H1 (cell line): ENCODE measurements around the gene DUSP1. TPM values are rescaled to one million over a fixed set of nuclear protein-coding genes. Genes with fewer than 3 reads are reported as not detected.

Experiments
- CTCF ChIA-PET: fragments of 300-600 bp; sonication (Branson Sonifier 250); formaldehyde crosslinking; loops from one replicate; lab custom pipeline; 2021; ENCODE audit not compliant: partially characterized antibody; lab: Charles Lee
- POLR2A ChIA-PET: fragments of 300-600 bp; sonication (Branson Sonifier 250); formaldehyde crosslinking; loops from one replicate; lab custom pipeline; 2021; ENCODE audit warnings: inconsistent platforms; ENCODE audit not compliant: partially characterized antibody; lab: Charles Lee
- DNase-seq, 2 experiments: peaks; one replicate each; pipeline versions ENCODE4 v3.0.0 to v3.0.0-alpha.2; 2010 to 2022; ENCODE audit warnings: low spot score in 2 of 2, low read depth in 1 of 2, mixed read lengths in 1 of 2
- FAIRE-seq: peaks from 2 replicates; lab custom pipeline; 2011; peaks lifted over from hg19 to GRCh38; lab: Jason Lieb, UNC
- H2AFZ ChIP-seq: 2 replicates; pipeline ENCODE4 v1.8.1; 2012; ENCODE audit warnings: low read length, inconsistent platforms
- H2AK5ac ChIP-seq: 2 replicates; pipeline ENCODE4 v1.6.1; 2013; ENCODE audit warnings: low read depth, low read length
- H2BK120ac ChIP-seq: replicated peaks from 2 replicates; pipeline ENCODE3; 2013; ENCODE audit warnings: low read depth, low read length, inconsistent platforms
- H2BK12ac ChIP-seq: 2 replicates; pipeline ENCODE4 v1.6.1; 2013; ENCODE audit warnings: low read depth, low read length
- H2BK15ac ChIP-seq: 2 replicates; pipeline ENCODE4 v1.6.1; 2013; ENCODE audit warnings: low read length
- H2BK20ac ChIP-seq: 2 replicates; pipeline ENCODE4 v1.6.1; 2013; ENCODE audit warnings: low read length
- H2BK5ac ChIP-seq: 2 replicates; pipeline ENCODE4 v1.6.1; 2013; ENCODE audit warnings: low read depth, low read length
- H3K14ac ChIP-seq: 2 replicates; pipeline ENCODE4 v1.6.1; 2013; ENCODE audit warnings: inconsistent platforms; ENCODE audit not compliant: insufficient read length
- H3K18ac ChIP-seq: 2 replicates; pipeline ENCODE4 v1.6.1; 2013; ENCODE audit warnings: low read length; ENCODE audit errors: extremely low read depth
- H3K23ac ChIP-seq: 2 replicates; pipeline ENCODE4 v1.6.1; 2013; ENCODE audit warnings: inconsistent platforms; ENCODE audit not compliant: insufficient read length
- H3K23me2 ChIP-seq: 2 replicates; pipeline ENCODE4 v1.6.1; 2013; ENCODE audit warnings: low read depth, low read length
- H3K27ac ChIP-seq: 2 replicates; pipeline ENCODE4 v1.6.1; 2011; ENCODE audit warnings: low read depth, low read length, inconsistent platforms
- H3K27me3 ChIP-seq, 4 experiments: replicated peaks in 1 of 4; 1 replicate in 1 of 4; 2 replicates in 3 of 4; pipeline versions ENCODE4 v1.6.1 to v1.8.1; 2011 to 2013; ENCODE audit warnings: low read length in 3 of 4, mild to moderate bottlenecking in 3 of 4, inconsistent platforms in 2 of 4, mixed read lengths in 2 of 4, moderate library complexity in 1 of 4; ENCODE audit not compliant: control insufficient read depth in 3 of 4, insufficient read depth in 3 of 4; ENCODE audit errors: extremely low read depth in 1 of 4
- H3K36me3 ChIP-seq, 4 experiments: 2 replicates each; pipeline versions ENCODE4 v1.6.1 to v1.8.1; 2011 to 2013; ENCODE audit warnings: mild to moderate bottlenecking in 4 of 4, low read length in 3 of 4, moderate library complexity in 2 of 4, control low read depth in 1 of 4, inconsistent platforms in 1 of 4; ENCODE audit not compliant: insufficient read depth in 4 of 4, control insufficient read depth in 2 of 4
- H3K4ac ChIP-seq: replicated peaks from 2 replicates; pipeline ENCODE3; 2013; ENCODE audit warnings: low read length, low read depth, mixed read lengths, inconsistent platforms; ENCODE audit not compliant: insufficient read length
- H3K4me1 ChIP-seq, 4 experiments: replicated peaks in 1 of 4; 1 replicate in 1 of 4; 2 replicates in 3 of 4; pipeline versions ENCODE4 v1.6.1 to v1.8.1; 2011 to 2013; ENCODE audit warnings: low read length in 3 of 4, inconsistent platforms in 2 of 4, mixed read lengths in 1 of 4; ENCODE audit not compliant: insufficient read depth in 4 of 4, control insufficient read depth in 3 of 4
- H3K4me2 ChIP-seq, 2 experiments: 2 replicates each; pipeline versions ENCODE4 v1.6.1 to v1.8.1; 2011 to 2013; ENCODE audit warnings: low read depth in 2 of 2, low read length in 2 of 2, control low read depth in 1 of 2, inconsistent platforms in 1 of 2, mild to moderate bottlenecking in 1 of 2; ENCODE audit not compliant: insufficient read depth in 1 of 2
- H3K4me3 ChIP-seq, 4 experiments: fragments of 200-600, 300-600 bp in 1 of 4; sonication (generic), shearing (Covaris generic), sonication (Bioruptor Twin) in 1 of 4; 2 replicates each; pipeline versions ENCODE4 v1.5.1 to v1.8.1; 2011 to 2016; ENCODE audit warnings: low read length in 4 of 4, low read depth in 3 of 4, control low read depth in 2 of 4, inconsistent platforms in 2 of 4, mild to moderate bottlenecking in 2 of 4, mixed read lengths in 1 of 4, moderate library complexity in 1 of 4; ENCODE audit not compliant: insufficient read depth in 2 of 4; ENCODE audit errors: extremely low read depth in 1 of 4
- H3K56ac ChIP-seq: replicated peaks from 2 replicates; pipeline ENCODE3; 2013; ENCODE audit warnings: low read depth, mild to moderate bottlenecking, mixed read lengths, low read length, inconsistent platforms; ENCODE audit not compliant: insufficient read length
- H3K79me1 ChIP-seq: 2 replicates; pipeline ENCODE4 v1.6.1; 2013; ENCODE audit warnings: low read depth, low read length, control low read depth
- H3K79me2 ChIP-seq, 2 experiments: 2 replicates each; pipeline versions ENCODE4 v1.6.1 to v1.8.1; 2012 to 2013; ENCODE audit warnings: low read length in 2 of 2, mild to moderate bottlenecking in 2 of 2, inconsistent platforms in 1 of 2; ENCODE audit not compliant: insufficient read depth in 2 of 2, control insufficient read depth in 1 of 2
- H3K9ac ChIP-seq, 4 experiments: replicated peaks in 1 of 4; 1 replicate in 1 of 4; 2 replicates in 3 of 4; pipeline versions ENCODE4 v1.6.1 to v1.8.1; 2011 to 2013; ENCODE audit warnings: low read depth in 3 of 4, low read length in 3 of 4, control low read depth in 2 of 4, mild to moderate bottlenecking in 2 of 4, moderate library complexity in 2 of 4, inconsistent platforms in 1 of 4; ENCODE audit errors: extremely low read depth in 1 of 4
- H3K9me3 ChIP-seq, 2 experiments: 2 replicates each; pipeline versions ENCODE4 v1.6.1 to v1.8.1; 2012 to 2013; ENCODE audit warnings: mild to moderate bottlenecking in 2 of 2, moderate library complexity in 2 of 2, control low read depth in 1 of 2, inconsistent platforms in 1 of 2, low read depth in 1 of 2, low read length in 1 of 2, mixed read lengths in 1 of 2; ENCODE audit not compliant: insufficient read depth in 2 of 2
- H4K20me1 ChIP-seq, 2 experiments: replicated peaks in 1 of 2; 2 replicates each; pipeline versions ENCODE3 to v1.8.1; 2011 to 2013; ENCODE audit warnings: inconsistent platforms in 2 of 2, low read length in 2 of 2, mild to moderate bottlenecking in 1 of 2; ENCODE audit not compliant: insufficient read depth in 2 of 2, control insufficient read depth in 1 of 2
- H4K5ac ChIP-seq: 2 replicates; pipeline ENCODE4 v1.6.1; 2013; ENCODE audit warnings: low read length, low read depth, mixed read lengths, inconsistent platforms; ENCODE audit not compliant: insufficient read length
- H4K8ac ChIP-seq: 2 replicates; pipeline ENCODE4 v1.8.0; 2013; ENCODE audit warnings: mild to moderate bottlenecking, moderate library complexity, low read length, inconsistent platforms; ENCODE audit not compliant: insufficient read depth; ENCODE audit errors: extremely low read depth
- H4K91ac ChIP-seq: replicated peaks from 2 replicates; pipeline ENCODE3; 2013; ENCODE audit warnings: low read length, mixed read lengths, inconsistent platforms; ENCODE audit not compliant: insufficient read length
- CHD2 ChIP-seq: IDR thresholded peaks from 2 replicates; pipeline ENCODE4 v1.6.1; 2012; ENCODE audit warnings: low read length, improper control_type of control experiment
- FOSL1 ChIP-seq: IDR thresholded peaks from 2 replicates; pipeline ENCODE4 v1.6.1; 2011; ENCODE audit warnings: mild to moderate bottlenecking, low read depth, low read length, moderate library complexity; ENCODE audit not compliant: insufficient read depth
- RBBP5 ChIP-seq: IDR thresholded peaks from 2 replicates; pipeline ENCODE4 v1.7.1; 2012; ENCODE audit warnings: low read depth, mild to moderate bottlenecking, inconsistent platforms, low read length, moderate library complexity, borderline replicate concordance
- SP1 ChIP-seq: IDR thresholded peaks from 2 replicates; pipeline ENCODE4 v1.6.1; 2011; ENCODE audit warnings: low read depth, low read length
- ZNF274 ChIP-seq: IDR thresholded peaks from 2 replicates; pipeline ENCODE4 v1.7.0; 2012; ENCODE audit warnings: low read length, borderline replicate concordance; ENCODE audit errors: extremely low read depth
- WGBS, 2 experiments: shearing (Covaris generic) in 1 of 2; methylation state at CpG; one replicate each; pipeline versions ENCODE4 v1.1.6 to v1.1.7; 2013 to 2015; ENCODE audit warnings: low lambda C conversion rate in 2 of 2, mixed read lengths in 2 of 2, inconsistent platforms in 1 of 2, low coverage in 1 of 2, missing lambda C conversion rate in 1 of 2; ENCODE audit not compliant: insufficient replicate concordance in 2 of 2, insufficient coverage in 1 of 2, insufficient read length in 1 of 2; ENCODE audit errors: extremely low coverage in 1 of 2, missing lambda C conversion rate in 1 of 2; 5-methylcytosine and 5-hydroxymethylcytosine counted together
- polyA plus RNA-seq, 7 experiments: library from polyadenylated mRNA; depleted of rRNA in 3 of 7; stranded (reverse) in 5 of 7; unstranded in 2 of 7; fragments of >200 nt in 5 of 7; fragments of 200-250 nt in 2 of 7; gene quantifications; 1 replicate in 5 of 7; 2 replicates in 1 of 7; 4 replicates in 1 of 7; pipeline versions ENCODE4 v1.2.1 to v1.2.3, GENCODE V29; 2011 to 2013; ENCODE audit warnings: missing spikeins in 2 of 7, mixed read lengths in 2 of 7
- total RNA-seq: library from RNA; stranded (reverse); fragmentation: NEBNext Ultra II Directional; extraction: Animal tissue kit (Norgen Biotek cat#: 25700); gene quantifications from 2 replicates; pipeline ENCODE4 v1.2.1, GENCODE V29; 2021

The DUSP1 gene
- total and polyA plus RNA-seq, 2 of the 8 experiments (the other 6 are each of a cell fraction or from before 2014, with no cell fraction given) = 6.5 to 11.7 TPM

DNA sequence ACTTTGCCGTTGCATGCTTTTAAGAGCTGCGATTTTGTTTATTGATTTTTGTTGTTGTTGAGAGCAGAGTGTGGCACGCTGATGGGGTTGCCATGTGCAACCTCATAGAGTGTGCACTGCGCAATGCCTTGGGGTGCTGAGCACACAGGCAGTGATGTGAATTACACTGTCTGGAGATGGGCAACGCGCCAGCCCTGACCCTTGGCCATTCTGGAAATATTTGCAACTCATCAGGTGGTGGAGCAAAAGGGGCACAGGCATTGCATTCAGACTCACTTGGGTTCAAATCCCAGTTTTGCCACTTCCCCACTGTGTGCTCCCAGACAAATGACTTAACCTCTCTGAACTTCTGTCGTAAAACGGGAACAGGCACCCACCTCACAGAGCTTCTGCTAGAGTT lies 25.6 kb downstream of the DUSP1 start:
- Histone ChIP-seq H3K4me1 (peaks cover 0 to 4% (median 0%) of the 10 kb centered on the region in 4 experiments; a peak in 3 of 7 replicates), H2BK5ac (no peak overlapping the region), H3K36me3 (no peaks in the 10 kb centered on the region), H2BK20ac (no peak overlapping the region), H3K4me2 (no peak overlapping the region), H3K79me1 (no peaks in the 10 kb centered on the region), H3K18ac (no peak overlapping the region), H2BK15ac (no peak overlapping the region), H3K56ac (no peak overlapping the region), H3K9ac (no peak overlapping the region), H3K4ac (no peak overlapping the region), H3K27ac (no peak overlapping the region), H3K23ac (no peak overlapping the region), H4K5ac (no peak overlapping the region), H3K14ac (no peak overlapping the region), H3K27me3 (peaks cover 0 to 11% (median 8%) of the 10 kb centered on the region in 4 experiments; a peak in 6 of 7 replicates), H4K8ac (no peak overlapping the region), H4K91ac (no peak overlapping the region), H2AFZ (no peak overlapping the region), H3K9me3 (peaks cover 6 to 9% of the 10 kb centered on the region in 2 experiments; a peak in 3 of 4 replicates)
- FAIRE-seq (no peak), DNase-seq (no peak)
- ChIA-PET CTCF (interaction anchor here (1.0 kb wide), 1 partner anchor 11 kb away, joined by 3 read pairs; no protein-coding TSS in a partner anchor), POLR2A (interaction anchor here (0.6 to 1.8 kb wide), 2 partner anchors 20 to 604 kb away, joined by 4 to 6 read pairs; no protein-coding TSS in a partner anchor)
- WGBS, 2 experiments = 94% methylated on average over 8 of the region's 8 CpGs; no CpG with 5 or more reads in 1 of the 2 experiments
- no peak for TF ChIP-seq CHD2
- TF ChIP-seq SP1 = no peak
- TF ChIP-seq RBBP5 = no peak
- no peak for TF ChIP-seq ZNF274
- no peak for TF ChIP-seq FOSL1
- TF ChIP-seq, all 59 proteins: peak for 0
- no peaks in the 10 kb centered on the region for H3K23me2 ChIP-seq
- H2AK5ac ChIP-seq = no peak overlapping the region
- no peaks in the 10 kb centered on the region for H3K79me2 ChIP-seq
- no peak overlapping the region for H3K4me3 ChIP-seq
- no peaks in the 10 kb centered on the region for H4K20me1 ChIP-seq
- H2BK12ac ChIP-seq = no peak overlapping the region
- no peak overlapping the region for H2BK120ac ChIP-seq
